ENCODE results near the gene AIF1L.

GRCh38 chr9:131125038-131125287 lies 28.6 kb downstream of the AIF1L start:
- TF ChIP-seq, protein P1, sequence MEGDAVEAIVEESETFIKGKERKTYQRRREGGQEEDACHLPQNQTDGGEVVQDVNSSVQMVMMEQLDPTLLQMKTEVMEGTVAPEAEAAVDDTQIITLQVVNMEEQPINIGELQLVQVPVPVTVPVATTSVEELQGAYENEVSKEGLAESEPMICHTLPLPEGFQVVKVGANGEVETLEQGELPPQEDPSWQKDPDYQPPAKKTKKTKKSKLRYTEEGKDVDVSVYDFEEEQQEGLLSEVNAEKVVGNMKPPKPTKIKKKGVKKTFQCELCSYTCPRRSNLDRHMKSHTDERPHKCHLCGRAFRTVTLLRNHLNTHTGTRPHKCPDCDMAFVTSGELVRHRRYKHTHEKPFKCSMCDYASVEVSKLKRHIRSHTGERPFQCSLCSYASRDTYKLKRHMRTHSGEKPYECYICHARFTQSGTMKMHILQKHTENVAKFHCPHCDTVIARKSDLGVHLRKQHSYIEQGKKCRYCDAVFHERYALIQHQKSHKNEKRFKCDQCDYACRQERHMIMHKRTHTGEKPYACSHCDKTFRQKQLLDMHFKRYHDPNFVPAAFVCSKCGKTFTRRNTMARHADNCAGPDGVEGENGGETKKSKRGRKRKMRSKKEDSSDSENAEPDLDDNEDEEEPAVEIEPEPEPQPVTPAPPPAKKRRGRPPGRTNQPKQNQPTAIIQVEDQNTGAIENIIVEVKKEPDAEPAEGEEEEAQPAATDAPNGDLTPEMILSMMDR (conservative IDR thresholded peaks at IDR 0.05 in 1 of 2, IDR thresholded peaks at IDR 0.05 in 1 of 2; ENCODE audit: low read depth in 1 of 2, low read length in 2 of 2) = no peak
- no peak for TF ChIP-seq EZH2 (IDR thresholded peaks at IDR 0.05; ENCODE audit: low read length, missing control alignments)

Measured in fibroblast of lung (primary cell).